Hepatocyte (in vitro differentiated cells): ENCODE results near the gene PITPNC1. TPM values are rescaled to one million over a fixed set of nuclear protein-coding genes. Genes with fewer than 3 reads are reported as not detected.

Source experiments
- DNase-seq: peaks from one replicate; pipeline ENCODE4 v3.0.0-alpha.2; 2016; ENCODE audit warnings: low spot score
- H2AFZ ChIP-seq: fragments of 200-600 bp; sonication (generic); 2 replicates; pipeline ENCODE4 v1.6.0; 2016; ENCODE audit warnings: antibody characterized with exemption, mild to moderate bottlenecking
- H3K27ac ChIP-seq: fragments of 200-600 bp; sonication (generic); 2 replicates; pipeline ENCODE4 v1.5.1; 2016; ENCODE audit warnings: mild to moderate bottlenecking
- H3K27me3 ChIP-seq: fragments of 200-600 bp; sonication (generic); 2 replicates; pipeline ENCODE4 v1.6.1; 2016
- H3K36me3 ChIP-seq: fragments of 200-600 bp; sonication (generic); replicated peaks from 2 replicates; pipeline ENCODE4 v1.5.1; 2016; ENCODE audit warnings: low read depth; ENCODE audit not compliant: insufficient read depth
- H3K4me1 ChIP-seq: fragments of 200-600 bp; sonication (generic); 2 replicates; pipeline ENCODE4 v1.5.1; 2016; ENCODE audit warnings: mild to moderate bottlenecking, moderate library complexity; ENCODE audit not compliant: insufficient read depth
- H3K4me2 ChIP-seq: fragments of 200-600 bp; sonication (generic); 2 replicates; pipeline ENCODE4 v1.6.0; 2016
- H3K4me3 ChIP-seq: fragments of 200-600 bp; sonication (generic); 2 replicates; pipeline ENCODE4 v1.5.1; 2016; ENCODE audit warnings: mild to moderate bottlenecking
- H3K79me2 ChIP-seq: fragments of 200-600 bp; sonication (generic); 2 replicates; pipeline ENCODE4 v1.6.0; 2017; ENCODE audit warnings: mild to moderate bottlenecking
- H3K9me2 ChIP-seq: fragments of 200-600 bp; sonication (generic); replicated peaks from 2 replicates; pipeline ENCODE4 v1.6.0; 2017; ENCODE audit warnings: mild to moderate bottlenecking; ENCODE audit not compliant: insufficient read depth
- H3K9me3 ChIP-seq: fragments of 200-600 bp; sonication (generic); 2 replicates; pipeline ENCODE4 v1.5.1; 2016; ENCODE audit warnings: low read depth, mild to moderate bottlenecking
- H4K20me1 ChIP-seq: fragments of 200-600 bp; sonication (generic); 2 replicates; pipeline ENCODE4 v1.6.0; 2016; ENCODE audit warnings: mild to moderate bottlenecking; ENCODE audit not compliant: insufficient read depth, poor library complexity, severe bottlenecking
- EZH2 ChIP-seq: fragments of 200-600 bp; sonication (generic); IDR thresholded peaks from 2 replicates; pipeline ENCODE4 v1.6.1; 2016; ENCODE audit warnings: antibody characterized with exemption, mild to moderate bottlenecking, borderline replicate concordance
- EZH2phosphoT487 ChIP-seq: fragments of 200-600 bp; sonication (generic); IDR thresholded peaks from one replicate; pipeline ENCODE4 v1.6.1; 2018; ENCODE audit warnings: antibody characterized with exemption, mild to moderate bottlenecking, low read depth, moderate library complexity; ENCODE audit not compliant: unreplicated experiment, severe bottlenecking
- WGBS: methylation state at CpG from one replicate; pipeline ENCODE4 v1.1.6; 2016; ENCODE audit warnings: low lambda C conversion rate; ENCODE audit errors: missing lambda C conversion rate; 5-methylcytosine and 5-hydroxymethylcytosine counted together
- polyA plus RNA-seq: library from polyadenylated mRNA; unstranded; fragments of >200 nt; fragmentation: Nextera tagmentation; extraction: Ambion mirVana; gene quantifications from 2 replicates; pipeline ENCODE4 v1.2.1, GENCODE V29; 2016
- total RNA-seq: library from RNA; depleted of rRNA; stranded (reverse); fragments of >200 nt; gene quantifications from 2 replicates; pipeline ENCODE4 v1.2.3, GENCODE V29; 2014
- TF ChIP-seq, protein P1 (sequence below): fragments of 200-600 bp; sonication (generic); IDR thresholded peaks from 2 replicates; pipeline ENCODE4 v1.5.1; 2016; ENCODE audit warnings: antibody characterized with exemption, mild to moderate bottlenecking; ENCODE audit not compliant: poor library complexity

PITPNC1 gene
- total and polyA plus RNA-seq, 2 experiments from 2014 or later = 4.6 to 8.1 TPM

- TF ChIP-seq EZH2phosphoT487 (no peak), EZH2 (no peak)
- TF ChIP-seq, protein P1, sequence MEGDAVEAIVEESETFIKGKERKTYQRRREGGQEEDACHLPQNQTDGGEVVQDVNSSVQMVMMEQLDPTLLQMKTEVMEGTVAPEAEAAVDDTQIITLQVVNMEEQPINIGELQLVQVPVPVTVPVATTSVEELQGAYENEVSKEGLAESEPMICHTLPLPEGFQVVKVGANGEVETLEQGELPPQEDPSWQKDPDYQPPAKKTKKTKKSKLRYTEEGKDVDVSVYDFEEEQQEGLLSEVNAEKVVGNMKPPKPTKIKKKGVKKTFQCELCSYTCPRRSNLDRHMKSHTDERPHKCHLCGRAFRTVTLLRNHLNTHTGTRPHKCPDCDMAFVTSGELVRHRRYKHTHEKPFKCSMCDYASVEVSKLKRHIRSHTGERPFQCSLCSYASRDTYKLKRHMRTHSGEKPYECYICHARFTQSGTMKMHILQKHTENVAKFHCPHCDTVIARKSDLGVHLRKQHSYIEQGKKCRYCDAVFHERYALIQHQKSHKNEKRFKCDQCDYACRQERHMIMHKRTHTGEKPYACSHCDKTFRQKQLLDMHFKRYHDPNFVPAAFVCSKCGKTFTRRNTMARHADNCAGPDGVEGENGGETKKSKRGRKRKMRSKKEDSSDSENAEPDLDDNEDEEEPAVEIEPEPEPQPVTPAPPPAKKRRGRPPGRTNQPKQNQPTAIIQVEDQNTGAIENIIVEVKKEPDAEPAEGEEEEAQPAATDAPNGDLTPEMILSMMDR = no peak
- H3K9me3 ChIP-seq = no peaks in the 10 kb centered on the region
- no peaks in the 10 kb centered on the region for H3K36me3 ChIP-seq
- no peaks in the 10 kb centered on the region for H3K9me2 ChIP-seq
- no peak overlapping the region for H2AFZ ChIP-seq
- H3K4me2 ChIP-seq = no peak overlapping the region
- no peak for DNase-seq
- peaks cover 12% of the 10 kb centered on the region for H3K79me2 ChIP-seq
- no peak overlapping the region for H3K27ac ChIP-seq
- no peaks in the 10 kb centered on the region for H4K20me1 ChIP-seq
- no peak overlapping the region for H3K4me3 ChIP-seq
- H3K4me1 ChIP-seq = no peaks in the 10 kb centered on the region
- 83% methylated on average over 7 of the region's 7 CpGs for WGBS
- no peaks in the 10 kb centered on the region for H3K27me3 ChIP-seq
These were observed 353.6 kb downstream of the PITPNC1 start for GRCh38 chr17:67730731-67731130.

DNA sequence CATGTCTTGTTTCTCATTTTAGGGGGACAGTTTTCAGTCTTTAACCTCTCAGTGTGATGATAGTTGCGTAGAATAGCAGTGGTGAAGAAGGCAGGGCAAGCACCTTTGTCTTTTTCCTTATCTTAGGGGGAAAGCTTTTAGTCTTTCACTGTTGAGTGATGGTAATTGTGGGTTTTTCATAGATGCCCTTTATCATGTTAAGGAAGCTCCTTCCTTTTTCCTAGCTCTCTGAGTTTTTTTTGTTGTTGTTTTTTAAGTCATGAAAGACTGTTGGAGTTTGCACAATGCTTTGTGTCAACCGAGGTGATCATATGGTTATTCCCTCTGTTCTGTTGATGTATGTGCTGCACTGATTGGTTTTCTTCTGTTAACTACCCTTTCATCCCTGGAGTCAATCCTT, 356.4 kb downstream of the PITPNC1 start:
- Histone ChIP-seq H3K36me3 (no peaks in the 10 kb centered on the region), H3K4me2 (no peak overlapping the region), H3K9me3 (no peaks in the 10 kb centered on the region), H3K27ac (no peak overlapping the region), H3K4me1 (no peaks in the 10 kb centered on the region), H4K20me1 (no peaks in the 10 kb centered on the region), H3K79me2 (peaks cover 12% of the 10 kb centered on the region), H2AFZ (no peak overlapping the region), H3K9me2 (no peaks in the 10 kb centered on the region), H3K27me3 (no peaks in the 10 kb centered on the region), H3K4me3 (no peak overlapping the region)
- WGBS = 67% methylated on average over 2 of the region's 2 CpGs
- no peak for DNase-seq
- TF ChIP-seq, protein P1 = no peak
- TF ChIP-seq EZH2phosphoT487 = no peak
- TF ChIP-seq EZH2 = no peak

DNA sequence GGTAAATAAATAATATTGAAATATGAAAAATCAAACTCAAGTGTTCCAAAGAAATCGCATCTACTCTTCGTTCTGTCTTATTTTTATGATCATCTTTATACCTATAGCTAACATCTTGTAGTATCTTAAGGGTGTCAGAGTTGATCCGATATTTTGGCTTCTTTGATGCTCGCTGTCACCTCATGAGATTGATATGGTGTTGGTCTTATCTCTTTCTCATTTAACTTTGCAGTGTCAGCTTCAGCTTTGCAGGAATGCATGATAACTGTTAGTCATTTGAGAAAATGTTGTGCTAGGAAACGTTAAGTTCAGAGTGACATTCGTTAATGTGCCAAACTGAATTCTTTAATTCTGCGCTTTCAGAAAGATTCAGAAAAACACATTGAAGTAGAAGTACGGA, 360.1 kb downstream of the PITPNC1 start:
- no peak for DNase-seq
- no peak overlapping the region for H3K4me3 ChIP-seq
- H3K4me1 ChIP-seq = no peaks in the 10 kb centered on the region
- no peak overlapping the region for H3K27ac ChIP-seq
- TF ChIP-seq, protein P1 = no peak
- no peak for TF ChIP-seq EZH2phosphoT487
- no peak for TF ChIP-seq EZH2
- H3K9me3 ChIP-seq = no peaks in the 10 kb centered on the region
- H2AFZ ChIP-seq = no peak overlapping the region
- peaks cover 2% of the 10 kb centered on the region for H3K36me3 ChIP-seq
- no peaks in the 10 kb centered on the region for H4K20me1 ChIP-seq
- no peaks in the 10 kb centered on the region for H3K27me3 ChIP-seq
- H3K4me2 ChIP-seq = no peak overlapping the region
- 94% methylated on average over 8 of the region's 8 CpGs for WGBS
- H3K79me2 ChIP-seq = no peaks in the 10 kb centered on the region
- no peaks in the 10 kb centered on the region for H3K9me2 ChIP-seq

DNA sequence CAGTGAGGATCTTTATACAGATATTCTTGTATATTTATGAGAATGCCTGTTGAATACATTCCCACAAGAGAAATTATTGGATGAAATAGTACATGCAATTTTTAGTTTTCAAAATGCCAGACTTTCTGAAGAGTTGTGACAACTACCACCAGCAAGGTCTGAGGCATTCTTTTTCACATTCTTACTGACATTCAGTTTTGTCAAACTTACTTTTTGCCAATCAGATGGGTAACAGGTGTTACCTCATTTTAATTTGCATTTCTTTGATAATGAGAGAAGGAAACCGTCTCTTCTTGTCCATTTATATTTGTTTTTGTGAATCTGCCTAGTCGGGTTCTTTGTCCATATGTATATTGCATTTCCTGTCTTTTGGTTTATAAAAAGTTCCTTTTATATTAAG, 364.9 kb downstream of the PITPNC1 start:
- Histone ChIP-seq H2AFZ (no peak overlapping the region), H3K4me2 (no peak overlapping the region), H3K4me3 (no peak overlapping the region), H3K9me3 (no peaks in the 10 kb centered on the region), H4K20me1 (no peaks in the 10 kb centered on the region), H3K4me1 (no peaks in the 10 kb centered on the region), H3K27ac (no peak overlapping the region), H3K36me3 (peaks cover 3% of the 10 kb centered on the region), H3K27me3 (no peaks in the 10 kb centered on the region), H3K79me2 (no peaks in the 10 kb centered on the region), H3K9me2 (no peaks in the 10 kb centered on the region)
- WGBS = 90% methylated on average over 2 of the region's 2 CpGs
- TF ChIP-seq EZH2 (no peak), EZH2phosphoT487 (no peak)
- TF ChIP-seq, protein P1 = no peak
- no peak for DNase-seq
